A673 (cell line): Measurements from ENCODE around the gene ENTHD1. TPM values are rescaled to one million over a fixed set of nuclear protein-coding genes. Genes with fewer than 3 reads are reported as not detected.

Source experiments
- BruUV-seq: library from RNA; stranded (reverse); fragments of 400-500 nt; replicated peaks from 2 replicates; lab custom pipeline; 2021; lab: Mats Ljungman, UMichigan
- CTCF ChIA-PET: fragments of 300-600 bp; sonication (Branson Sonifier 250); formaldehyde crosslinking; loops from one replicate; lab custom pipeline; 2022; ENCODE audit warnings: antibody characterized with exemption; lab: Charles Lee
- POLR2A ChIA-PET: fragments of 300-600 bp; sonication (Branson Sonifier 250); formaldehyde crosslinking; loops from one replicate; lab custom pipeline; 2022; ENCODE audit warnings: antibody characterized with exemption; ENCODE audit not compliant: low non-redundant PET; lab: Charles Lee
- DNase-seq: peaks from one replicate; pipeline ENCODE4 v3.0.0-alpha.2; 2015; ENCODE audit warnings: low spot score
- H3K27ac ChIP-seq: fragments of 200-600 bp; sonication (generic); 2 replicates; pipeline ENCODE4 v1.5.1; 2016; ENCODE audit warnings: mixed run types, low read depth, mild to moderate bottlenecking, mixed read lengths, antibody characterized with exemption, low read length; ENCODE audit not compliant: poor library complexity, severe bottlenecking
- H3K27me3 ChIP-seq: fragments of 200-600 bp; sonication (generic); replicated peaks from 2 replicates; pipeline ENCODE4 v1.6.1; 2017; ENCODE audit warnings: mixed run types, low read depth, mild to moderate bottlenecking, mixed read lengths, antibody characterized with exemption, low read length; ENCODE audit not compliant: insufficient read depth, poor library complexity
- H3K36me3 ChIP-seq: fragments of 200-600 bp; sonication (generic); 2 replicates; pipeline ENCODE4 v1.6.1; 2016; ENCODE audit warnings: mixed run types, mild to moderate bottlenecking, mixed read lengths, antibody characterized with exemption, low read length; ENCODE audit not compliant: insufficient read depth, poor library complexity, severe bottlenecking
- H3K4me1 ChIP-seq: fragments of 200-600 bp; sonication (generic); 2 replicates; pipeline ENCODE4 v1.6.1; 2017; ENCODE audit warnings: mixed run types, mild to moderate bottlenecking, mixed read lengths, antibody characterized with exemption, low read length; ENCODE audit not compliant: insufficient read depth, poor library complexity, severe bottlenecking
- H3K4me3 ChIP-seq: fragments of 200-600 bp; sonication (generic); 2 replicates; pipeline ENCODE4 v1.5.1; 2016; ENCODE audit warnings: low read depth, mixed run types, mild to moderate bottlenecking, mixed read lengths, low read length; ENCODE audit not compliant: poor library complexity, severe bottlenecking
- H3K9me3 ChIP-seq: fragments of 200-600 bp; sonication (generic); 2 replicates; pipeline ENCODE4 v1.6.1; 2016; ENCODE audit warnings: mixed run types, low read depth, mild to moderate bottlenecking, mixed read lengths, antibody characterized with exemption, low read length; ENCODE audit not compliant: poor library complexity, severe bottlenecking
- EZH2 ChIP-seq: fragments of 200-600 bp; sonication (generic); IDR thresholded peaks from 2 replicates; pipeline ENCODE4 v1.6.1; 2017; ENCODE audit warnings: borderline replicate concordance, low read depth, mild to moderate bottlenecking, mixed read lengths, antibody characterized with exemption, low read length; ENCODE audit not compliant: poor library complexity, severe bottlenecking
- intact Hi-C: fragments of 100-400 bp; cut with micrococcal nuclease; formaldehyde crosslinking; loops from one replicate; pipeline ENCODE4 v1.10.0; 2022; ENCODE audit not compliant: unreplicated experiment
- total RNA-seq: library from RNA; stranded (reverse); gene quantifications from 2 replicates; pipeline ENCODE4 v1.2.3, GENCODE V29; 2021
- TF ChIP-seq, protein P1 (sequence below): fragments of 300-800, 200-600 bp; sonication (generic); conservative IDR thresholded peaks from 2 replicates; pipeline ENCODE4 v1.5.1; 2017; ENCODE audit warnings: low read depth, mild to moderate bottlenecking, antibody characterized with exemption, low read length, moderate library complexity, mixed read lengths

The ENTHD1 gene
- total RNA-seq, 1 experiment from 2014 or later, result not detected

DNA sequence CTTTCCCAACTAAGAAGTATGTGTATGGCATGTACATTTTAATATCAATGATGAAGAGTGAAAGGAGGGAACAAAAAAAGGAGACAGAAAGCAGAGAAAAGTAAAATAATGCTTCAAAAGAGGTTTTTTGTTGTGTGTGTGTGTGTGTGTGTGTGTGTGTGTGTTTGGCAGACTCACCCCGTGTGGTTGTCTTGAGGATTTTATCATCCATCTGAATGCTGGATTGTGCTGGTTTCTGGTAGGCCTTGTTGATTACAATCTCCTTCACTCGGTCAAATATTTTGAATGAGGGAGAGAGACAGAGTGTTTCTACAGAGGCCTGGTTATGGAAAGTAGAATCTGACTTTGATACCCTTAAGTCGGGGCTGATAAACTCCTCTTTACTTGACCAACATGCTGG lies 128.5 kb downstream of the ENTHD1 start:
- Histone ChIP-seq H3K27ac (no peak overlapping the region), H3K27me3 (peaks cover 66% of the 10 kb centered on the region), H3K9me3 (no peaks in the 10 kb centered on the region), H3K4me1 (no peaks in the 10 kb centered on the region), H3K4me3 (no peak overlapping the region), H3K36me3 (no peaks in the 10 kb centered on the region)
- BruUV-seq, result no TSS peak
- CTCF ChIA-PET, result no interaction called here
- POLR2A ChIA-PET, result no interaction called here
- no peak for TF ChIP-seq EZH2
- TF ChIP-seq, protein P1, sequence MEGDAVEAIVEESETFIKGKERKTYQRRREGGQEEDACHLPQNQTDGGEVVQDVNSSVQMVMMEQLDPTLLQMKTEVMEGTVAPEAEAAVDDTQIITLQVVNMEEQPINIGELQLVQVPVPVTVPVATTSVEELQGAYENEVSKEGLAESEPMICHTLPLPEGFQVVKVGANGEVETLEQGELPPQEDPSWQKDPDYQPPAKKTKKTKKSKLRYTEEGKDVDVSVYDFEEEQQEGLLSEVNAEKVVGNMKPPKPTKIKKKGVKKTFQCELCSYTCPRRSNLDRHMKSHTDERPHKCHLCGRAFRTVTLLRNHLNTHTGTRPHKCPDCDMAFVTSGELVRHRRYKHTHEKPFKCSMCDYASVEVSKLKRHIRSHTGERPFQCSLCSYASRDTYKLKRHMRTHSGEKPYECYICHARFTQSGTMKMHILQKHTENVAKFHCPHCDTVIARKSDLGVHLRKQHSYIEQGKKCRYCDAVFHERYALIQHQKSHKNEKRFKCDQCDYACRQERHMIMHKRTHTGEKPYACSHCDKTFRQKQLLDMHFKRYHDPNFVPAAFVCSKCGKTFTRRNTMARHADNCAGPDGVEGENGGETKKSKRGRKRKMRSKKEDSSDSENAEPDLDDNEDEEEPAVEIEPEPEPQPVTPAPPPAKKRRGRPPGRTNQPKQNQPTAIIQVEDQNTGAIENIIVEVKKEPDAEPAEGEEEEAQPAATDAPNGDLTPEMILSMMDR, result no peak
- no peak for DNase-seq
- intact Hi-C loops, result no loop called here

DNA sequence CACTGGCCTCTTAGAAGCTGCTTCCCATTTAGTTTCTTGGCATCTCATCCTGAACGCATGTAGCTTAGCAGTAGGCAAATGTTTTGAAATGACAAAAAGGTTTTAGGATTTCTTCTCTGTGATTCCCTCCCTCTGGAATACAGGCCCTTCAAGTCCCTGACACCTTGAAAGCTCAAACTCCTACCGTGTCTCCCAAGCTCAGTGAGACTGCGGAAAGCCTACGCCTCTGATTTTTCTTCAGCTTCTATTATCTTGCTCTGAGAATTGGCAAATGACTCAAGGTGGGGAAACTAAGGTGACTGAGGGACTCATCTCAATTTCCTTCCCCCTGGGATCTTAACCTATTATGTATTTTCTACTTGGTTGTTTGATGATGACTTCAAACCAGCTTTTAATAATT lies 130.3 kb downstream of the ENTHD1 start:
- Histone ChIP-seq H3K27ac (no peak overlapping the region), H3K4me1 (no peaks in the 10 kb centered on the region), H3K36me3 (no peaks in the 10 kb centered on the region), H3K9me3 (no peaks in the 10 kb centered on the region), H3K4me3 (no peak overlapping the region), H3K27me3 (peaks cover 72% of the 10 kb centered on the region)
- no peak for DNase-seq
- ChIA-PET CTCF (no interaction called here), POLR2A (no interaction called here)
- BruUV-seq, result no TSS peak
- TF ChIP-seq, protein P1, result no peak
- intact Hi-C loops, result no loop called here

DNA sequence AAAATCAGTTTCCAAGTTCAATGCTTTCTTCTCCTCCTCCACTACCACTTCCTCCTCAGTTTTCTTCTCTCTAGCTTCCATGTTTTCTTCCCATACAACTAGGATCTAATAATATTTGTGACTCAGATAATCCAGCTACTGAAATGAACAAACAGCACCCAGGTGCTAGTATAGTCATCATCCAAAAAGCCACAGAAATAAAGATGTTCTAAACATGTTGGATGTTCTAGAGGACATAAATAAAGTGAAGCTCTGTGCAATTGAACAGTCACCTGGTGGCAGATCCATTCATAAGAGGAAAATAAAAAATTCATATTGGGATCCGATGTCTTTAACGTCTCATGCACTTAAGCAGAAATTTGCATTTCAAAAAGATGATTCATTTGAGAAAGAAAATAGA lies 142.8 kb downstream of the ENTHD1 start:
- CTCF ChIA-PET, result no interaction called here

More for the DNA sequence above, 142.8 kb downstream of the ENTHD1 start:
- Histone ChIP-seq H3K27ac (no peak overlapping the region), H3K27me3 (peaks cover 74% of the 10 kb centered on the region), H3K36me3 (no peaks in the 10 kb centered on the region), H3K4me3 (no peak overlapping the region), H3K9me3 (no peaks in the 10 kb centered on the region), H3K4me1 (no peaks in the 10 kb centered on the region)
- POLR2A ChIA-PET, result no interaction called here
- BruUV-seq, result no TSS peak
- intact Hi-C loops, result no loop called here
- no peak for DNase-seq
- TF ChIP-seq EZH2, result no peak
- TF ChIP-seq, protein P1, result no peak
